Parietal lobe (tissue), 2 donors: ENCODE measurements around the gene SEC61A2. TPM values are rescaled to one million over a fixed set of nuclear protein-coding genes. Genes with fewer than 3 reads are reported as not detected.

Experiments used
- small RNA-seq: library from RNA; depleted of rRNA; stranded (forward); fragments of <200 nt; gene quantifications from one replicate; pipeline ENCODE3, GENCODE V24; 2014; ENCODE audit warnings: low replicate concordance
- total RNA-seq: library from RNA; depleted of rRNA; stranded (reverse); fragments of >200 nt; gene quantifications from one replicate; pipeline ENCODE4 v1.2.3, GENCODE V29; 2014

Gene SEC61A2
- total RNA-seq, result 65.4 TPM

GRCh38 chr10:12129222-12130111 is at the start of gene SEC61A2:
SEC61A2 (plus strand) TSS chr10:12129677; CDS start chr10:12129788, 111 bp downstream.

DNA sequence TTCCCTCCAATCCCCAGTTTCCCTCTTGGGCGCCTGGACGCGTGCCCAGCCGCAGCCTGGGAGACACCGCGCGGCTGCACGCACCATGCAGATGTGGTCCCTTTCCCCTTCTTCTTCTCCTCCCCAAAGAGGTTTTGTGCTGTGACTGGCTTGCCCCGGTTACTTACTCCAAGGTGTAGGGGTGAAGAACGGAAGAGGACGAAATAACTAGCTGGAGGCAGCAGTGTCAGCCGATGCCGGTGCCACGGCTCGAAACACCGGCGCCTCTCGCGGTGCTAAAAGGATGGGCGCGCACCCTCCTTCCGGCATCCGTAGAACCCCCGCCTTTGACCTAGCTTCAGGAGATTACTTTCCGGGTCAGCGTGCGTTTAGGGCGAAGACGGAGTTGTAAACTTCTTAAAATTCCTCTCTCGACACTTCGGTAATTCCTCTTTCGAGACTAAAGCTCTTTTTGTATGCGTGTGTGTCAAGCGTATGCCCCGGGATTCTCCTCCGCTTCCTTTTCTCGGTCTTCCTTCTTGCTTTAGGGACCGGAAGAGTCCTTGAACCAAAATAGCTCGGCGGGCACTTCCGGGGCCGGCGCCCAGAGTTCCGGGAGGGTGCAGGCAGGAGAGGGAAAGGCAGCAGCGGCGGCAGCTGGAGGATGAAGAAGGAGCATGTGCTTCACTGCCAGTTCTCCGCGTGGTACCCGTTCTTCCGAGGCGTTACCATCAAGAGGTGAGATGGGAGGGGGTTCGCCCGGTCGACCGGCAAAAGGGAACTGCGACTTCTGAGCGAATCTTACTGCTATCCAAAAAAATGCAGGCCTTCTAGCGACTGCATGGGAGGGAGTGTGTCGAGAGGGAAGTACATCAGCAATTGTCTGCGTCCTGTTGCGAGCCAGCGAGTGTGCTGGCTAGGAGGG is 66.4 kb downstream of the SEC61A2 start, which contains the start of the genes CDC123 and NUDT5:
TSS of gene CDC123 (plus strand) at position 586 of the 904 bp plus-strand sequence. CDS start at position 644, 58 bp downstream.
TSS of gene NUDT5 (minus strand) at position 289 of the 904 bp plus-strand sequence. CDS start 9,600 bp downstream, outside the sequence.

Small RNA genes lying within 50 kb of the gene (small RNA-seq; reads per million reads assigned to genes)
- gene MIR548AK, result not detected
- gene RNU6-88P, result not detected

Other genes starting within 250 kb of the SEC61A2 start
- gene UPF2, start 86.9 kb upstream of the SEC61A2 start, total RNA-seq, result 27.9 TPM
- gene DHTKD1, start 60.7 kb upstream of the SEC61A2 start, total RNA-seq, result 74.2 TPM
- gene NUDT5, start 66.2 kb downstream of the SEC61A2 start, total RNA-seq, result 48.8 TPM
- 111 TPM for gene CDC123, start 66.5 kb downstream of the SEC61A2 start, total RNA-seq
- gene CAMK1D, start 219.9 kb downstream of the SEC61A2 start, total RNA-seq, result 34.4 TPM